Activated CD8-positive, alpha-beta memory T cell treated with anti-CD3 and anti-CD28 coated beads for 1 hour (primary cell): ENCODE results near the gene SERTAD1.

Experiments used
- DNase-seq, 2 donors: peaks; one replicate each; pipeline ENCODE4 v3.0.0-alpha.2; 2020; ENCODE audit warnings: low read depth in 1 of 2; ENCODE audit errors: extremely low read depth in 1 of 2

The SERTAD1 gene

GRCh38 chr19:40380199-40381037, 45.4 kb downstream of the SERTAD1 start:
- DNase-seq, result no peak

- DNase-seq, result no peak
Observed at GRCh38 chr19:40379446-40380198, 46.2 kb downstream of the SERTAD1 start.

- no peak for DNase-seq
Observed at GRCh38 chr19:40378509-40378908, 47.3 kb downstream of the SERTAD1 start.

GRCh38 chr19:40377876-40378385, 47.9 kb downstream of the SERTAD1 start:
- no peak for DNase-seq

- no peak for DNase-seq
Observed at GRCh38 chr19:40376286-40376862, 49.4 kb downstream of the SERTAD1 start.

- DNase-seq, result no peak
Observed at GRCh38 chr19:40374084-40374483, 51.7 kb downstream of the SERTAD1 start.

GRCh38 chr19:40371802-40372122, 54.0 kb downstream of the SERTAD1 start:
- DNase-seq, result no peak
